Measurements from ENCODE around the gene DIPK2B.

DIPK2B gene

DNA sequence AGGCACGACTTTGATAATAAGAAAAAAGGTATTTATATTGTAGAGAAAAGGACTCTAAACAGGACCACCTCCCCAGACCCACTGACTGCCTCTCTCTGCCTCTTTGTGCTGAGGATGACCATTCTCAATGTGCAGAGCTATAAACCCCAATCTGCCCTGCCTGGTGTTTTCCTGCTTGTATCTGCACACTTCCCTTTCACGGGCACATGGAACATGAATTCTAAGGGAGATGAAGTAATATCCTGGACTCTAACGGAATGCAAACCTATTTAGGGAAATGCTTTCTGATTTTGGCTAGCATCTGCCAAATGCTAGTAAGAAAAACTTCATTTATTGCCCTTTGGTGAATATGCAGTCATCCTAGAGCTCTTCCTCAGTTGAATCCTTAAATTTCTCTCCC is 2.4 kb downstream of the DIPK2B start:
- TF ChIP-seq CTCF (IDR thresholded peaks at IDR 0.05; ENCODE audit: insufficient read depth, low read length, poor library complexity, severe bottlenecking): no peak
- Histone ChIP-seq H3K4me3 (replicated peaks; ENCODE audit: low read depth, low read length) (no peak overlapping the region), H3K36me3 (ENCODE audit: control insufficient read depth, insufficient read depth, low read length) (no peaks in the 10 kb centered on the region), H3K27me3 (replicated peaks; ENCODE audit: control insufficient read depth, insufficient read depth, low read length) (peaks cover 1% of the 10 kb centered on the region)
- DNase-seq (ENCODE audit: extremely low read depth, insufficient read length): no peak

- Histone ChIP-seq H3K27me3 (replicated peaks; ENCODE audit: control insufficient read depth, insufficient read depth, low read length) (peaks cover 1% of the 10 kb centered on the region), H3K36me3 (ENCODE audit: control insufficient read depth, insufficient read depth, low read length) (no peaks in the 10 kb centered on the region), H3K4me3 (replicated peaks; ENCODE audit: low read depth, low read length) (no peak overlapping the region)
- no peak for DNase-seq (ENCODE audit: extremely low read depth, insufficient read length)
- no peak for TF ChIP-seq CTCF (IDR thresholded peaks at IDR 0.05; ENCODE audit: insufficient read depth, low read length, poor library complexity, severe bottlenecking)
These were observed 4.0 kb downstream of the DIPK2B start for GRCh38 chrX:45196701-45197100.

DNA sequence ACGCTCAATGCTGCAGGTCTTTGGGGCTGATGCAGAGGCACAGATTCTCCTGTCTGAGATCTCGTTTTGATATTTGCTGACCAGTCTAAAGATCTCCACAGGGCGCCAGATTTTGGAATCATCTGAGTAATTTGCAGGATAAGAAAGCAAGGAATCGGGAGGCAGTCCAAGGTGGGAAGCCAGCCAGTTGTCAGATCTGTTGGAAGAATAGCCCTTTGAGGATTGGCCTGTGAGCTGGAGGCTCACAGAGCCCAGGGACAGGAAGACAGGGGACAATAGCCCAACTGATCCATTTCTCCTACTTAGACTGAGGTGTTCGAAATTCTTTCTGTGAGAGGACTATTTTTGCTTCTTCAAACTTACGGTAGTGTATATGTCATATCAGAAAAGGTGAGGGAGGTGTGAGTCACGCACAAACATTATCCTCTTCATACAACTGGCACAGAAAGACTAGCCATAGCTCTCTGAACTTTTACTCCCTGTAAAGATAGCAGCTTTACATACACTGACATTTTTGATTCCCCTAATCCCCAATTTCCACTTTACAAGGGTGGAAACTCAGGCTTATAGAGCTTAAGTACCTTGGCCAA is 8.8 kb downstream of the DIPK2B start:
- TF ChIP-seq CTCF (IDR thresholded peaks at IDR 0.05; ENCODE audit: insufficient read depth, low read length, poor library complexity, severe bottlenecking): no peak
- no peak for DNase-seq (ENCODE audit: extremely low read depth, insufficient read length)
- Histone ChIP-seq H3K27me3 (replicated peaks; ENCODE audit: control insufficient read depth, insufficient read depth, low read length) (no peaks in the 10 kb centered on the region), H3K36me3 (ENCODE audit: control insufficient read depth, insufficient read depth, low read length) (no peaks in the 10 kb centered on the region), H3K4me3 (replicated peaks; ENCODE audit: low read depth, low read length) (no peak overlapping the region)

DNA sequence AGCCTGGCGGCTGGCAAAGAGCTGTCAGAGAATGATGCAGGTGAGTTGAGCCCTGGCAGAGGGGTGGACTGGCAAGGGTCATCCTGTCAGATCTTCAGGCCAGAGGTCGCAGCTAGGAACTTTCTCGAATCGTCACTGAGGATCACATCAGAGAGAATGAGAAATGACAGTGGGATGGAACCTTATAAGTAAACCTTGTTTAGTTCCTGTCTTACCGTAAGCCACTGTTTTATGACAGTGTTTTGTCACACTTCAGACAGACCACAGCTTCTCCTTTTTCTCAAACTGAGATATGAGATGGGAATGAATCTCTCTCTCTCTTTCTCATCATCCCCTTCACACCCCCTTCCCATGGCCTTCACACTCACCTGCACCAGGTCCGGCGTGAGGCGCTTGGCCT is 9.3 kb downstream of the DIPK2B start:
- Histone ChIP-seq H3K4me3 (replicated peaks; ENCODE audit: low read depth, low read length) (no peak overlapping the region), H3K27me3 (replicated peaks; ENCODE audit: control insufficient read depth, insufficient read depth, low read length) (no peaks in the 10 kb centered on the region), H3K36me3 (ENCODE audit: control insufficient read depth, insufficient read depth, low read length) (no peaks in the 10 kb centered on the region)
- DNase-seq (ENCODE audit: extremely low read depth, insufficient read length): no peak
- no peak for TF ChIP-seq CTCF (IDR thresholded peaks at IDR 0.05; ENCODE audit: insufficient read depth, low read length, poor library complexity, severe bottlenecking)

- Histone ChIP-seq H3K4me3 (replicated peaks; ENCODE audit: low read depth, low read length) (no peak overlapping the region), H3K27me3 (replicated peaks; ENCODE audit: control insufficient read depth, insufficient read depth, low read length) (no peaks in the 10 kb centered on the region), H3K36me3 (ENCODE audit: control insufficient read depth, insufficient read depth, low read length) (no peaks in the 10 kb centered on the region)
- DNase-seq (ENCODE audit: extremely low read depth, insufficient read length): no peak
- TF ChIP-seq CTCF (IDR thresholded peaks at IDR 0.05; ENCODE audit: insufficient read depth, low read length, poor library complexity, severe bottlenecking): no peak
These were observed 12.9 kb downstream of the DIPK2B start for GRCh38 chrX:45187731-45188130.

DNA sequence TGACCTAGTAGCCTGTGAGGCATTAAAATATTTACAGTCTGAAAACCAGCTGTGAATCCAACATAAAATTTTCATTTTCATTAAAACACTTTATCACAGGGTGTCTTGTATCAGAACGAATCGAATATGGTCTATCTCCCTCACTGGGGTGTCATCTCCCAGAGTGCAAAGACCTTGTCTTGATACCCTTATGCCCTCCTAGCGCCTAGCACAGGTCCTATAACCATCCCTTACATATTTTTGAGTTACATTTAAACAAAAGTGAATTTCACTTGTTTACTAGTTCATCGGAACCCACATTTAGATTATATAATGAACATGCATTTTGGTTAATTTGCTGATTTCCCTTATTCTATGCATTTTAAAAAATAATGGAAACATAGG is 14.0 kb downstream of the DIPK2B start:
- no peak for TF ChIP-seq CTCF (IDR thresholded peaks at IDR 0.05; ENCODE audit: insufficient read depth, low read length, poor library complexity, severe bottlenecking)
- Histone ChIP-seq H3K27me3 (replicated peaks; ENCODE audit: control insufficient read depth, insufficient read depth, low read length) (no peaks in the 10 kb centered on the region), H3K36me3 (ENCODE audit: control insufficient read depth, insufficient read depth, low read length) (no peaks in the 10 kb centered on the region), H3K4me3 (replicated peaks; ENCODE audit: low read depth, low read length) (no peak overlapping the region)
- DNase-seq (ENCODE audit: extremely low read depth, insufficient read length): no peak

Data from GM06990 (cell line).